HEK293 (cell line): ENCODE results near the gene PACRGL.

Source experiments
- CTCF ChIA-PET: fragments of 350-600 bp; formaldehyde crosslinking; extraction: SDS; loops from one replicate; lab custom pipeline; 2021; ENCODE audit warnings: antibody characterized with exemption; lab: Yijun Ruan, JAX
- POLR2A ChIA-PET: fragments of 300-600 bp; formaldehyde crosslinking; extraction: SDS; loops from one replicate; lab custom pipeline; 2020; ENCODE audit warnings: antibody characterized with exemption, inconsistent platforms; lab: Yijun Ruan, JAX
- H3K27ac ChIP-seq: fragments of 200-500 bp; sonication (Bioruptor generic); 2 replicates; pipeline ENCODE4 v1.5.1; 2014; ENCODE audit warnings: low read depth, low read length, control low read depth, inconsistent platforms; ENCODE audit errors: extremely low read depth
- H3K36me3 ChIP-seq, 2 experiments: fragments of 200-500 bp in 1 of 2; sonication (Bioruptor generic) in 1 of 2; 1 replicate in 1 of 2; 2 replicates in 1 of 2; pipeline ENCODE4 v1.5.1; 2014 to 2017; ENCODE audit warnings: inconsistent platforms in 2 of 2, low read length in 2 of 2; ENCODE audit not compliant: control insufficient read depth in 2 of 2, insufficient read depth in 1 of 2
- H3K4me1 ChIP-seq: fragments of 200-500 bp; sonication (Bioruptor generic); 2 replicates; pipeline ENCODE4 v1.5.1; 2014; ENCODE audit warnings: mild to moderate bottlenecking, low read length, inconsistent platforms; ENCODE audit not compliant: control insufficient read depth, insufficient read depth
- H3K4me3 ChIP-seq: 2 replicates; pipeline ENCODE4 v1.5.1; 2011; ENCODE audit warnings: low read depth, mild to moderate bottlenecking, control low read depth, low read length, moderate library complexity
- H3K9me3 ChIP-seq: fragments of 200-500 bp; sonication (Bioruptor generic); 2 replicates; pipeline ENCODE4 v1.5.1; 2014; ENCODE audit warnings: low read depth, low read length, inconsistent platforms; ENCODE audit not compliant: control insufficient read depth, insufficient read depth
- HOXC10 ChIP-seq: sonication (generic); formaldehyde crosslinking; IDR thresholded peaks from 2 replicates; pipeline ENCODE4 v1.8.1; 2023; ENCODE audit warnings: mild to moderate bottlenecking, missing genetic modification reagents
- IKZF3 ChIP-seq: fragments of 450-650 bp; IDR thresholded peaks from 2 replicates; pipeline ENCODE4 v1.5.0; 2018; ENCODE audit warnings: missing biosample characterization, mild to moderate bottlenecking, missing genetic modification characterization, moderate library complexity
- KLF7 ChIP-seq: fragments of 450-650 bp; formaldehyde crosslinking; IDR thresholded peaks from 2 replicates; pipeline ENCODE4 v1.5.1; 2016; ENCODE audit warnings: missing biosample characterization, missing genetic modification characterization, borderline replicate concordance
- MYNN ChIP-seq: fragments of 450-650 bp; formaldehyde crosslinking; IDR thresholded peaks from 2 replicates; pipeline ENCODE4 v1.5.1; 2016; ENCODE audit warnings: missing biosample characterization, missing genetic modification characterization, borderline replicate concordance
- SP3 ChIP-seq: fragments of 450-650 bp; formaldehyde crosslinking; IDR thresholded peaks from 2 replicates; pipeline ENCODE4 v1.5.1; 2016; ENCODE audit warnings: missing biosample characterization, missing genetic modification characterization
- SP7 ChIP-seq: fragments of 450-650 bp; formaldehyde crosslinking; IDR thresholded peaks from 2 replicates; pipeline ENCODE4 v1.5.1; 2016; ENCODE audit warnings: missing biosample characterization, missing genetic modification characterization
- TSHZ1 ChIP-seq: fragments of 450-650 bp; formaldehyde crosslinking; IDR thresholded peaks from 2 replicates; pipeline ENCODE4 v1.5.1; 2016; ENCODE audit warnings: missing biosample characterization, missing genetic modification characterization, borderline replicate concordance
- ZBTB48 ChIP-seq: fragments of 450-650 bp; formaldehyde crosslinking; IDR thresholded peaks from 2 replicates; pipeline ENCODE4 v1.5.1; 2016; ENCODE audit warnings: missing biosample characterization, missing genetic modification characterization
- ZNF184 ChIP-seq: fragments of 450-650 bp; IDR thresholded peaks from 2 replicates; pipeline ENCODE4 v1.5.1; 2018; ENCODE audit warnings: missing biosample characterization, mild to moderate bottlenecking, missing genetic modification characterization
- ZNF211 ChIP-seq: fragments of 450-650 bp; formaldehyde crosslinking; IDR thresholded peaks from 2 replicates; pipeline ENCODE4 v1.5.1; 2016; ENCODE audit warnings: low read depth, missing biosample characterization, missing genetic modification characterization
- ZNF221 ChIP-seq: fragments of 450-650 bp; formaldehyde crosslinking; IDR thresholded peaks from 2 replicates; pipeline ENCODE4 v1.5.1; 2017; ENCODE audit warnings: missing biosample characterization, missing genetic modification characterization, borderline replicate concordance
- ZNF335 ChIP-seq: fragments of 450-650 bp; formaldehyde crosslinking; conservative IDR thresholded peaks from 2 replicates; pipeline ENCODE4 v1.5.1; 2016; ENCODE audit warnings: missing biosample characterization, missing genetic modification characterization
- ZNF366 ChIP-seq: fragments of 450-650 bp; formaldehyde crosslinking; conservative IDR thresholded peaks from 2 replicates; pipeline ENCODE4 v1.5.1; 2016; ENCODE audit warnings: missing biosample characterization, missing genetic modification characterization
- ZNF37A ChIP-seq: fragments of 450-650 bp; IDR thresholded peaks from 2 replicates; pipeline ENCODE4 v1.5.1; 2018; ENCODE audit warnings: missing biosample characterization, missing genetic modification characterization
- ZNF501 ChIP-seq: fragments of 450-650 bp; formaldehyde crosslinking; IDR thresholded peaks from 2 replicates; pipeline ENCODE4 v1.5.1; 2016; ENCODE audit warnings: missing biosample characterization, missing genetic modification characterization
- ZNF521 ChIP-seq: fragments of 450-650 bp; formaldehyde crosslinking; IDR thresholded peaks from 2 replicates; pipeline ENCODE4 v1.5.1; 2017; ENCODE audit warnings: missing biosample characterization, mild to moderate bottlenecking, missing genetic modification characterization
- ZNF561 ChIP-seq: fragments of 450-650 bp; IDR thresholded peaks from 2 replicates; pipeline ENCODE4 v1.5.1; 2018; ENCODE audit warnings: missing biosample characterization, missing genetic modification characterization, borderline replicate concordance
- ZNF571 ChIP-seq: fragments of 450-650 bp; formaldehyde crosslinking; IDR thresholded peaks from 2 replicates; pipeline ENCODE4 v1.5.0; 2017; ENCODE audit warnings: missing biosample characterization, missing genetic modification characterization
- ZNF626 ChIP-seq: fragments of 450-650 bp; sonication (Bioruptor Pico); formaldehyde crosslinking; IDR thresholded peaks from 2 replicates; pipeline ENCODE4 v1.5.1; 2018; ENCODE audit warnings: missing biosample characterization, missing genetic modification characterization, inconsistent platforms
- ZNF629 ChIP-seq: fragments of 450-650 bp; formaldehyde crosslinking; IDR thresholded peaks from 2 replicates; pipeline ENCODE4 v1.5.1; 2017; ENCODE audit warnings: missing biosample characterization, missing genetic modification characterization
- ZSCAN16 ChIP-seq: fragments of 450-650 bp; formaldehyde crosslinking; IDR thresholded peaks from 2 replicates; pipeline ENCODE4 v1.5.1; 2016; ENCODE audit warnings: missing biosample characterization, missing genetic modification characterization
- TF ChIP-seq, protein P1 (sequence below): fragments of 450-650 bp; formaldehyde crosslinking; IDR thresholded peaks from 2 replicates; pipeline ENCODE4 v1.5.1; 2016; ENCODE audit warnings: missing biosample characterization, missing genetic modification characterization
- TF ChIP-seq, protein P2 (sequence below): fragments of 450-650 bp; formaldehyde crosslinking; IDR thresholded peaks from 2 replicates; pipeline ENCODE4 v1.5.1; 2017; ENCODE audit warnings: missing biosample characterization, missing genetic modification characterization
- TF ChIP-seq, protein P3 (sequence below): fragments of 450-650 bp; formaldehyde crosslinking; IDR thresholded peaks from 2 replicates; pipeline ENCODE4 v1.5.1; 2017; ENCODE audit warnings: missing biosample characterization, missing genetic modification characterization
- TF ChIP-seq, protein P4 (sequence below): fragments of 450-650 bp; formaldehyde crosslinking; conservative IDR thresholded peaks from 2 replicates; pipeline ENCODE4 v1.5.1; 2016; ENCODE audit warnings: low read depth, missing biosample characterization, missing genetic modification characterization

Gene PACRGL

DNA sequence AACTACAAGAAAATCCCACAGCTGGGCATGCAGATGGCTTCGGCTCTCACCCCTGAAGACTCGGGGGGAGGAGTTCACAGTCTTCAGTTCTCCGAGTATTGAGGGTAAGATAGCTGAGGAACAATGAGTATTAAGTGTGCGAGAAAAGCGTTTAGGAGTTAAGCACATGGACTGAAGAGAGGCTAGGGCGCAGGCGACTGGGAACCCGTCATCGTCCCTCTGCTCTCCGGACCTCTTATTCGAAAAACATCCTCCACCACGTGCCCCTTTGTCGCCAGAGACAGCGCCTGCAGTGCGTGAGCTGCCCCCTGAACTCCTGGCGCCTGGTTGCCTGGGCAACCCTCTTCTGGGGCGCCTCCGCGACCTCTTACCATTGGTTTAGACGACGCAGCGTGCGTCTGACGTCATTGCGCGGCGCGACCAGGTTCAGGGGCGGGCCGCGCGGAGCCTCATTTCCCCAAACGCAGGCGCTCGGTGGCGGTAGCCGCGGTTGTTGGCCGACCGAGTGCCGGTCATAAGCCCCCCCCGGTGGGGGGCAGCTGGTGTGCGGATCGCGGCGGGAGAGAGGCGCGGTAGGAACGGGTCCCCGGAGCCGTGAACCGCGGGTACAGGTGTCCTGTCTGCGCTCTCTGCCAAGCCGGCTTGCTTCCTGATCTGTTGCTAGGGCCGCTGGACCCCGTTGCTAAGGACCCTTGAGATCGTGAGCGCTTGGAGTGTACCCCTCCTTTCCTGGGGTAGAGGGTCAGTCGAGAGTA, at the start of gene PACRGL:
Gene PACRGL (plus strand): TSS at position 452 of the 755 bp plus-strand sequence. CDS start 4,024 bp downstream, outside the sequence.
- ChIA-PET CTCF (interaction anchor here (0.5 to 2.0 kb wide), 2 partner anchors 15 to 73 kb away, joined by 5 to 7 read pairs; no protein-coding TSS in a partner anchor), POLR2A (no interaction called here)
- Histone ChIP-seq H3K4me1 (no peaks in the 10 kb centered on the region), H3K9me3 (no peaks in the 10 kb centered on the region), H3K27ac (no peak within 1 kb of the TSS), H3K36me3 (peaks cover 0 to 13% of the 10 kb centered on the region in 2 experiments; a peak in 1 of 3 replicates), H3K4me3 (peak within 1 kb of the TSS; percentile 93)
- peak; percentile 18; the same call in 1 of the 2 replicates for TF ChIP-seq SP7 (tag by site-specific recombination)
- TF ChIP-seq ZSCAN16 = no peak
- 0 out of 2 replicates have a peak, but pooled peaks have one; percentile 43 for TF ChIP-seq ZNF501 (tag by site-specific recombination)
- TF ChIP-seq, protein P1, sequence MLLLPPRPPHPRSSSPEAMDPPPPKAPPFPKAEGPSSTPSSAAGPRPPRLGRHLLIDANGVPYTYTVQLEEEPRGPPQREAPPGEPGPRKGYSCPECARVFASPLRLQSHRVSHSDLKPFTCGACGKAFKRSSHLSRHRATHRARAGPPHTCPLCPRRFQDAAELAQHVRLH = no peak
- no peak for TF ChIP-seq ZNF521
- TF ChIP-seq ZNF37A (tag by site-specific recombination) = no peak
- TF ChIP-seq ZNF184 = no peak
- TF ChIP-seq, protein P2, sequence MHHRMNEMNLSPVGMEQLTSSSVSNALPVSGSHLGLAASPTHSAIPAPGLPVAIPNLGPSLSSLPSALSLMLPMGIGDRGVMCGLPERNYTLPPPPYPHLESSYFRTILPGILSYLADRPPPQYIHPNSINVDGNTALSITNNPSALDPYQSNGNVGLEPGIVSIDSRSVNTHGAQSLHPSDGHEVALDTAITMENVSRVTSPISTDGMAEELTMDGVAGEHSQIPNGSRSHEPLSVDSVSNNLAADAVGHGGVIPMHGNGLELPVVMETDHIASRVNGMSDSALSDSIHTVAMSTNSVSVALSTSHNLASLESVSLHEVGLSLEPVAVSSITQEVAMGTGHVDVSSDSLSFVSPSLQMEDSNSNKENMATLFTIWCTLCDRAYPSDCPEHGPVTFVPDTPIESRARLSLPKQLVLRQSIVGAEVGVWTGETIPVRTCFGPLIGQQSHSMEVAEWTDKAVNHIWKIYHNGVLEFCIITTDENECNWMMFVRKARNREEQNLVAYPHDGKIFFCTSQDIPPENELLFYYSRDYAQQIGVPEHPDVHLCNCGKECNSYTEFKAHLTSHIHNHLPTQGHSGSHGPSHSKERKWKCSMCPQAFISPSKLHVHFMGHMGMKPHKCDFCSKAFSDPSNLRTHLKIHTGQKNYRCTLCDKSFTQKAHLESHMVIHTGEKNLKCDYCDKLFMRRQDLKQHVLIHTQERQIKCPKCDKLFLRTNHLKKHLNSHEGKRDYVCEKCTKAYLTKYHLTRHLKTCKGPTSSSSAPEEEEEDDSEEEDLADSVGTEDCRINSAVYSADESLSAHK (tag by site-specific recombination) = peak; percentile 11; the same call in 1 of the 2 replicates
- no peak for TF ChIP-seq ZNF571 (tag by site-specific recombination)
- TF ChIP-seq ZNF221 (tag by site-specific recombination) = no peak
- 0 out of 2 replicates have a peak, but pooled peaks have one; percentile 26 for TF ChIP-seq ZNF561 (tag by site-specific recombination)
- no peak for TF ChIP-seq HOXC10
- TF ChIP-seq MYNN (tag by site-specific recombination) = peak; percentile 55; the same call in 1 of the 2 replicates
- peak; percentile 96 for TF ChIP-seq ZNF335 (tag by site-specific recombination)
- TF ChIP-seq SP3 (tag by site-specific recombination) = peak; percentile 58; the same call in 1 of the 2 replicates
- TF ChIP-seq, protein P3, sequence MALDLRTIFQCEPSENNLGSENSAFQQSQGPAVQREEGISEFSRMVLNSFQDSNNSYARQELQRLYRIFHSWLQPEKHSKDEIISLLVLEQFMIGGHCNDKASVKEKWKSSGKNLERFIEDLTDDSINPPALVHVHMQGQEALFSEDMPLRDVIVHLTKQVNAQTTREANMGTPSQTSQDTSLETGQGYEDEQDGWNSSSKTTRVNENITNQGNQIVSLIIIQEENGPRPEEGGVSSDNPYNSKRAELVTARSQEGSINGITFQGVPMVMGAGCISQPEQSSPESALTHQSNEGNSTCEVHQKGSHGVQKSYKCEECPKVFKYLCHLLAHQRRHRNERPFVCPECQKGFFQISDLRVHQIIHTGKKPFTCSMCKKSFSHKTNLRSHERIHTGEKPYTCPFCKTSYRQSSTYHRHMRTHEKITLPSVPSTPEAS (tag by site-specific recombination) = no peak
- no peak for TF ChIP-seq KLF7 (tag by site-specific recombination)
- no peak for TF ChIP-seq ZNF366
- no peak for TF ChIP-seq ZBTB48 (tag by site-specific recombination)
- TF ChIP-seq ZNF629 = peak; percentile 87
- no peak for TF ChIP-seq ZNF211 (tag by site-specific recombination)
- TF ChIP-seq ZNF626 (tag by site-specific recombination) = no peak
- no peak for TF ChIP-seq IKZF3 (tag by site-specific recombination)
- TF ChIP-seq, protein P4, sequence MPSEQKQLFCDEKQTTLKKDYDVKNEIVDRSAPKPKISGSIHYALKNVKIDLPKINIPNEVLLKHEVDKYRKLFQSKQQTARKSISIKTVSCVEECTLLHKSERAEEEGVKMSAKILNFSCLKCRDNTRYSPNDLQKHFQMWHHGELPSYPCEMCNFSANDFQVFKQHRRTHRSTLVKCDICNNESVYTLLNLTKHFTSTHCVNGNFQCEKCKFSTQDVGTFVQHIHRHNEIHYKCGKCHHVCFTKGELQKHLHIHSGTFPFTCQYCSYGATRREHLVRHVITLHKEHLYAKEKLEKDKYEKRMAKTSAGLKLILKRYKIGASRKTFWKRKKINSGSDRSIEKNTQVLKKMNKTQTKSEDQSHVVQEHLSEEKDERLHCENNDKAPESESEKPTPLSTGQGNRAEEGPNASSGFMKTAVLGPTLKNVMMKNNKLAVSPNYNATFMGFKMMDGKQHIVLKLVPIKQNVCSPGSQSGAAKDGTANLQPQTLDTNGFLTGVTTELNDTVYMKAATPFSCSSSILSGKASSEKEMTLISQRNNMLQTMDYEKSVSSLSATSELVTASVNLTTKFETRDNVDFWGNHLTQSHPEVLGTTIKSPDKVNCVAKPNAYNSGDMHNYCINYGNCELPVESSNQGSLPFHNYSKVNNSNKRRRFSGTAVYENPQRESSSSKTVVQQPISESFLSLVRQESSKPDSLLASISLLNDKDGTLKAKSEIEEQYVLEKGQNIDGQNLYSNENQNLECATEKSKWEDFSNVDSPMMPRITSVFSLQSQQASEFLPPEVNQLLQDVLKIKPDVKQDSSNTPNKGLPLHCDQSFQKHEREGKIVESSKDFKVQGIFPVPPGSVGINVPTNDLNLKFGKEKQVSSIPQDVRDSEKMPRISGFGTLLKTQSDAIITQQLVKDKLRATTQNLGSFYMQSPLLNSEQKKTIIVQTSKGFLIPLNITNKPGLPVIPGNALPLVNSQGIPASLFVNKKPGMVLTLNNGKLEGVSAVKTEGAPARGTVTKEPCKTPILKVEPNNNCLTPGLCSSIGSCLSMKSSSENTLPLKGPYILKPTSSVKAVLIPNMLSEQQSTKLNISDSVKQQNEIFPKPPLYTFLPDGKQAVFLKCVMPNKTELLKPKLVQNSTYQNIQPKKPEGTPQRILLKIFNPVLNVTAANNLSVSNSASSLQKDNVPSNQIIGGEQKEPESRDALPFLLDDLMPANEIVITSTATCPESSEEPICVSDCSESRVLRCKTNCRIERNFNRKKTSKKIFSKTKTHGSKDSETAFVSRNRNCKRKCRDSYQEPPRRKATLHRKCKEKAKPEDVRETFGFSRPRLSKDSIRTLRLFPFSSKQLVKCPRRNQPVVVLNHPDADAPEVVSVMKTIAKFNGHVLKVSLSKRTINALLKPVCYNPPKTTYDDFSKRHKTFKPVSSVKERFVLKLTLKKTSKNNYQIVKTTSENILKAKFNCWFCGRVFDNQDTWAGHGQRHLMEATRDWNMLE (tag by site-specific recombination) = 0 out of 2 replicates have a peak, but pooled peaks have one; percentile 27
- no peak for TF ChIP-seq TSHZ1 (tag by site-specific recombination)
